ENCODE data around the gene LAPTM4A.

The LAPTM4A gene

GRCh38 chr2:20016346-20016745, 35.1 kb downstream of the LAPTM4A start:
- DNase-seq: no peak

DNA sequence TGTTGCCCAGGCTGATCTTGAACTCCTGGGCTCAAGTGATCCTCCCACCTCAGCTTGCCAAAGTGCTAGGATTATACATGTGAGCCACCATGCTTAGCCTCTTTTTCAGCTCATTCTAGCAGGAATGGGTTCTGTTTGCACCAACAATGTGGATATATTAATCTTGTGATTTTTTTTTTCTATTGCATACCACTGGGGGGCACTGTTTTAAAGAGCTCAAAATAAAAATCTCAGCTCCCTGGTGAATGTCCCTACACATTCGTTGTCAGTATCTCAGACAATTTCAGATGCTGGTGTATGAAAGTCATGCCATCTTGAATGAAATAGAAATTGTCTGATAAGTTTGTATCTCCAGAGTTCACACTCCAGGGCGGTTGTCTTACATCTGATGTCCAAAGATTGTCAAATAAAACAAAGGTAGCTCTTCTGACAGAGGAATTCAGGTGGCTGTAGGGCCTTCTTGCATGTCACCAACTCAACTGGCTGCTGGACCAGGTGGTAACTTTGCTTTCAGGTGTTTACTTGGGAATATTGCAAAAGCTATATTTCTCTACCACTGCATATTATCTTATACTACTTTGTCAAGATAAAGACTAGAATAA, 35.8 kb downstream of the LAPTM4A start:
- DNase-seq: peak; percentile 48 to 65

DNA sequence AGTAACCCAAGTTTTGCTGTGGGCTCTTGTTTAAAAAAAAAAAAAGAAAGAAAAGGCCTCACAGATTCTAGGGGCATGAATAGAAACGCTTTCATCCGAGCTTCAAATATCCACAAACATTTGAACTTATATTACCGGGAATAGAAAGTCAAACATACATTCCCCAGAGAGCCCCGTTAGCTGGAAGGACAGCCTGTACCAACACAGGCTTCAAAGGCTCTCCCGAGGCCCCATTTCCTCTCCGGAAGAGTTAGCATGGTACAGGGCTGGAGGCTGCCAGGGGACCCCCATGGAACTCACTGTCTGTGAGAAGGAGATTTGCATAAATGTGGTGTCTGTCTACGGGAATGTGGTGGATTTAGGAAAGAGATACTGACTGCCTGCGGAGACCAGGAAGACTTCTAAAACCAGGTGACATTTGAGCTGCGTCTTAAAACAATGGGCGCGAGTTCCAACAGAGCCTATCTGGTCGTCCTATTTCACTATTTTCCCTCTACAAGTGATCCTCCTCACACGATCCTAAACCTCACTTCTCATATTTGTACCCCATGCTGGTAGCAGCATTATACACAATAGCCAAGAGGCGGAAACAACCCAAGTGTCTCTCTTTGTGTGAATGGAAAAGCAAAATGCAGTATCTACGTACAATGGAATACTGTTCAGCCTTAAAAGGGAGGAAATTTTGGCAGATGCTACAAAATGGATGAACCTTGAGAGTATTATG, 38.1 kb downstream of the LAPTM4A start:
- DNase-seq: no peak

DNA sequence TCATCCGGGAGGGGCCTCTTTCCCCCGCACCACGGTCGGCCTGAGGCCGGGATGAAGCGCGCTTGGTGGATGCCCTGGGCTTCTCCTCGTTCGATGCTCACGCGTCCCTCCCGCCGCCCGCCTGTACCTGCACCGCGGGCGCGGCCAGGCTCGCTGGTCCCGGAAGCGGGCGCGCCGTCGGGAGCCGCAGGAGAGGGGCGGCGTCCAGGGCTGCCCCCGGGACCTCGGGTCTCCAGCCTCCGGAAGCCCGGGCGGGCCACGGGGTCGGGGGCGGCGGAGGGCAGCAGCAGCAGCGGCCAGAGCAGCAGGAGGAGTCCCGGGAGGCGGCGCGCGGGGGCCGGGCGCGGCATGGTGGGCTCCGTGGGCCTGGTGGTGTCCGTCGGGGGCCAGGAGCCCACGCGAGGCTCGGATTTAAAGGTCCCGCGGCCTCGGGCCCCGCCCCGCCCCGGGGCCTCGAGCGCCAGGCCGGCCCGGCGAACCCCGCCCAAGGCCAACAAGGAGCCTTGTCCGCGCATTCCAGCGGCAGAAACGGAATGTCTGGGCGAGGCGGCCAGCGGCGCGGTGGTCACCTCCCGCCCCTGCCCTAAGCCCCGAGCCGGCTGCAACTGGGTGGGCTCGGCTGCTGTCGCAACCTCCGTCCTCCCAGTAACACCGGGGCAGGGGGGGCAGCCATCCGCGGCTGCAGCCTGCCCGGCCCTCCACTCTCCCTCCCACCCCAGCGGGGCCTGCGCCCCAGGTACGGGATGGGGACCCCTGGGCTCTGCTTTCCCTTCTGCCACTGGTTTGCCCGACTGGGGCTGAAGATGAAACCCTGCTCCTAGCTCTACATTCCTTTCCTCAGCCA, 38.9 kb downstream of the LAPTM4A start, which contains the start of gene MATN3:
Gene MATN3 (minus strand): TSS at position 387 of the 844 bp plus-strand sequence. CDS start 37 bp downstream, at position 350.
- DNase-seq: no peak

- no peak for DNase-seq
Observed at GRCh38 chr2:20012032-20012281, 39.5 kb downstream of the LAPTM4A start.

- no peak for DNase-seq
Observed at GRCh38 chr2:20011276-20012031, 40.0 kb downstream of the LAPTM4A start.

- no peak for DNase-seq
Observed at GRCh38 chr2:20008703-20009102, 42.7 kb downstream of the LAPTM4A start.

- no peak for DNase-seq
Observed at GRCh38 chr2:20005891-20006470, 45.4 kb downstream of the LAPTM4A start.

DNA sequence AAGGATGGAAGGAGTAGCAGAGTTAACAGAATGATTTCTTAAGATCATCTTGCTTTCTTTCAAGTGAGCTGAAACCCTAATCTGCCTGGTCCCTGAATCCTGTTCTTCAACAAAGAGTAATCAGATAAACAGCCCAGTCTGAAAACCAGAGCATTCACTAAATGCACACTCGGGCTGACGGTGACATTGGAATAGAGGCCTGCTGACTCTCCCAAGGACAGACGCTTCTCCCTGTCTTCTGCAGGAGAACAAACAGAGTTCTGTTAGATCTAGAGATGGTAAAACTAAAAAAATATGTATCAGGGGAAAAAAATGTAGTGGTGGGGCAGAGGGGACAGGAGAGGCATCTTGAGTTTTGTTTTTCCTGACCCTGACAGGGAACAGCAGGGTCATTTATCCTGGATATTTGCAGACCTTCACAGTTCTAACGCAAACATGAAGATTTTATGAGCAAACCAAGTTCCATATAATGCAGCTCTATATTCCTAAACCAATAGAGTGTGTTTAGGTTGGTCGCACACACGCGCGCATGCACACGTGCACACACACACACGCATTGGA, 46.3 kb downstream of the LAPTM4A start:
- no peak for DNase-seq

DNA sequence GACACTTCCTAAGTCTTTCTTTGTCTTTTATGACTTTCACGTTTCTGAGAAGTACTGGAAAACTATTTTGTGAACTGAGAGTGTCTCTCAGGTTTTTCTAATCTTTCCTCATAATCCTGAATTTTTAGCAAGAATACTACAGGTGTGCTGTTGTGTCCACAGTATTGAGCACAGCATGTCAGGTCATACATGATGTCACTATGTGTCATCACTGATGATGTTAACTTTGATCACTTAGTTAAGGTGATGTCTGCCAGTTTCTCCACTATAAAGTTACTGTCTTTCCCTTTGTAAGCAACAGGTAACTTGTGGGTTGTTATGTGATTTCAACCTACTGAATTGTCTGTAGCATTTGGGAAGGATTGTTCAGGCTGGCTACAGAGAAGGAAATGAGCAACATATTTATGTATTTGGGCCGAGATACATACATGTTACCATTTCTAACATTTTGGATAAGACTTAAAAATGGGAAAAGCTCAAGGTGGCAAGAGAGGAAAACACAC, 50.0 kb downstream of the LAPTM4A start:
- DNase-seq: no peak

DNA sequence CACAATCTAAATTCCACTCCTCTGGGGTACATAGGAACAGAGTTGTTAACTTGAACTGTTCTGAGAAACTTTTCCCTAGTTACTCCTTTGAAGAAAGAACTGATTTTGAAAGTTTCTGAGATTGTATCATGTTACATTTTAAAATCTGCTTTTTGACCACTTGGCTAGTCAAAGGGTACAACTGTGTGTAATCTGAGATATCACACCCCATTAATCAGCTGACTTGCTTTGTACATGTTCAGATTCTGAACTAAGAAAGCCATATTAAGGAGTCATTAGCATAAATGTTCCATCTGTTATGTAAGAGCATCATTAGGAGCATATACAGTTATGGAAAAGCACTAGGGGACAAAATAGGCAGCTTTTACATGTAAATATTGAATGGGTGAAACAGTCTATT, 57.7 kb downstream of the LAPTM4A start:
- DNase-seq: no peak

GRCh38 chr2:19991895-19992294, 59.5 kb downstream of the LAPTM4A start:
- DNase-seq: no peak

- DNase-seq: no peak
Observed at GRCh38 chr2:19990416-19990728, 61.1 kb downstream of the LAPTM4A start.

DNA sequence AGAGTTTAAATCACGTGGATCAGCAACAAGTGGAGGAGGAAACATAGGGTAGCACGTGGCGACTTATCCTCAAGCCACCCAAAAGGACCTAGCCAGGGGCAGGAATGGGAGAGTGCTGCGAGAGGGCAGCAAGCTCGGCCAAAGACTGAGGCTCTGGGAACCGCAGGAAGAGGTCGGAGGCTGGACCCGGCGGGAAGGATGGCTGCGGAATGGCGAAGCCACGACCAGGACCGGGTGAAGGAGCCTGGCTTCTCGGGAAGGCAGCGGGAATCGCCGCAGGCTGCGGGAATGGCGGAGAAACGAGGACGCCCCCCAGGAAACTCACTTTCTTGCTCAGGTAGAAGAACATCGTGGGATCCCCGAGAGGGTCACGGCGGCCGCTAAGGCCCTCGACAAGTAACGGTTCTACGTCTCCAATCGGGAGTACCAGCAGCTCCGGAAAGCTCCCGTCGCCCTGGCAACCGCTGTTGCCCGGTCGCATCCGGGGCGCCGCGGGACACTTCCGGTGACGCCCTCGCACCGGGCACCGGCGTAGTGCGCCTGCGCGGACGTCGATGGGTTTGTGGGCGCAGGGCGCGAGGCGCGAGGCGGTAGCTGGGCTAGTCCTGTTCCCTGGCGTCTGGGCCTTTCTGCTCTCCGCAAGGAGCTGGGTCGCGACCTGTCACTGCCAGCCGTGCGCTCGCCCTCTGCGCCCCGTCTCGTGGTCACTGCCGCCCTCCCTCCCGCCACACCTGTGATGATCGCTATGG, 61.6 kb downstream of the LAPTM4A start, which contains the start of gene WDR35:
Gene WDR35 (minus strand): TSS at position 439 of the 749 bp plus-strand sequence. CDS start 90 bp downstream, at position 349.
- peak; percentile 85 to 95 for DNase-seq

DNA sequence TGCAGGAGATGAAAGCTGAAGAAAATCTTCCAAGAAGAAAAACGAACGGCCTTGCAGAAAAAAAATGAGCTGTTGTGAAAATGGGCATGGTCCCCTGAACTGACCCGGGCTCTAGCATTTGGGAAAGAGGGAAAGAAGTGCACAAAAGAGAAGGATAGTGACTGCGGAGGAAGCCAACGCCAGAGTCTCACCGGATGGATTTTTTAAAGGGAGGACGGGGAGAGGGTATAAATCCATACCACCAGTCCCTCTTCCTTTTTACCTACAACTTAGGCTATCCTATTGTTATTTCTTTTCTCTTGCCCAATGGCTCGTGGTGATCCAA, 62.1 kb downstream of the LAPTM4A start:
- DNase-seq: no peak

- DNase-seq: no peak
Observed at GRCh38 chr2:19988600-19988999, 62.8 kb downstream of the LAPTM4A start.

DNA sequence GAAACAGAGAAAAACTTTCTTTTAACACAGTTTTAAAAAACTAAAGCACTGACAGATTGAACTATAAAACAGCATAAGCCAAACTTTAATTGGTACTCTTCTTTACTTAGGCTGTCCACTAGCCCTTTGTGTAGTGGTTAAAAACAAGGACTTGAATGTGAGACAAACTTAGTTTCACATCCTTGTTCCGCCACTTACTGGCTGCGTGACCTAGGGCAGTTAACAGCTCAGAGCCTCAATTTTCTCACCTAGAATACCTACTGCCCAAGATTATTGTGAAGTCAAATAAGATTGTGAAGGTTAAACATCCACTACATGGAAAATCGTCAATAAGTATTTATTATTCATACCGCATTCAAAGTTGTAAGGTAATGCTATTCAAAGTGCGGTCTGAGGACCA, 63.5 kb downstream of the LAPTM4A start:
- DNase-seq: no peak
